Adrenal gland (tissue), 9 donors: ENCODE measurements around the gene GTF2H2C_2.
"Not testable (repeated sequence)": the region's sequence is repeated elsewhere in the genome, so short reads cannot be mapped to it uniquely, and the experiment has no call there.

Experiments
- DNase-seq, 7 donors: peaks; one replicate each; pipeline ENCODE4 v3.0.0-alpha.2; 2019 to 2020
- H3K27ac ChIP-seq, 5 donors: fragments of 200-600 bp; sonication (generic) in 4 of 5; 1 replicate in 3 of 5; 2 replicates in 2 of 5; pipeline versions ENCODE4 v1.5.1 to v1.8.0; 2016 to 2020; ENCODE audit warnings: mild to moderate bottlenecking in 1 of 5
- H3K27me3 ChIP-seq: fragments of 200-600 bp; 2 replicates; pipeline ENCODE4 v1.8.0; 2021
- H3K36me3 ChIP-seq, 2 donors: fragments of 200-600 bp; replicated peaks in 1 of 2; 1 replicate in 1 of 2; 2 replicates in 1 of 2; pipeline versions ENCODE4 v1.5.1 to v1.8.0; 2018 to 2022
- H3K4me1 ChIP-seq, 2 donors: fragments of 200-600 bp; replicated peaks in 1 of 2; 1 replicate in 1 of 2; 2 replicates in 1 of 2; pipeline versions ENCODE4 v1.5.1 to v1.8.0; 2018 to 2021
- H3K4me3 ChIP-seq, 4 donors: fragments of 200-600 bp; sonication (generic) in 3 of 4; one replicate each; pipeline ENCODE4 v1.5.1; 2016 to 2018
- H3K9me3 ChIP-seq, 3 donors: fragments of 200-600 bp; sonication (generic) in 1 of 3; replicated peaks in 1 of 3; 1 replicate in 2 of 3; 2 replicates in 1 of 3; pipeline versions ENCODE4 v1.5.1 to v1.8.0; 2016 to 2021
- POLR2A ChIP-seq, 2 donors: fragments of 450-650 bp; IDR thresholded peaks; one replicate each; pipeline ENCODE4 v1.6.1; 2017; ENCODE audit warnings: antibody characterized with exemption in 2 of 2, mild to moderate bottlenecking in 2 of 2, moderate library complexity in 1 of 2
- WGBS, 4 donors: extraction: QIAGEN DNeasy Blood & Tissue Kit in 2 of 4; methylation state at CpG; one replicate each; pipeline versions ENCODE4 v1.1.5 to v1.1.7; 2013 to 2017; 5-methylcytosine and 5-hydroxymethylcytosine counted together
- intact Hi-C, 2 donors: fragments of 100-400 bp; cut with DNase I; formaldehyde crosslinking; loops; one replicate each; pipeline versions ENCODE4 v1.14.1 to v1.15.0; 2022 to 2023
- TF ChIP-seq, protein P1 (sequence below), 6 experiments: fragments of 450-650 bp in 4 of 6; fragments of 200-600 bp in 2 of 6; sonication (generic) in 1 of 6; IDR thresholded peaks; 1 replicate in 5 of 6; 2 replicates in 1 of 6; pipeline versions ENCODE4 v1.5.1 to v1.8.0; 2016 to 2021; ENCODE audit warnings: antibody characterized with exemption in 6 of 6, mild to moderate bottlenecking in 2 of 6, moderate library complexity in 1 of 6
- donor health status: healthy with polysubstance abuse.
- donor health status: Bipolar disorder and iron deficiency.
- donor health status: DM: yes; HTN: yes; CAD: no.
- donor health status: DM: no; HTN: no; CAD: no.
- donor health status: DM: no; HTN: no; CAD: no.

The GTF2H2C_2 gene

DNA sequence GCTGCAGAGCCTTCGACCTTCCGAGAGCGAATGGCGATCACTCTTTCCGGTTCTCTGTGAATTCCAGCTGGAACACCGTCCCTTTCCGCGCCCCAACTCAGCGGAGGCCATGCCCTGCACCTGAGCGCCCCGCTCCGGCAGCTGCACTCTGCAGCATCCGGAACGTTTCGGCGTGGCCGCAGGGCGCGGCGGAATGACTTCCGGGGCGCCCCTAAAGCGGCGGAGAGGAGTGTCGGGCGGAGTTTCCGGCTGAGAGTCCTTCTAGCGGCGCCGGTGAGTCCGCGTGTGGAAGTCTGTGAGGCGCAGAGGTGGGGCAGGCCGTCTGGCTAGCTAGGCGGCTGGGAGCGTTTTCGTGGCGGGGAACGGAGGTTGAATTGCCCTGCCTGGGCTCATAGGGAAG lies at the start of gene GTF2H2C_2:
Gene GTF2H2C_2 (plus strand): TSS at position 252 of the 400 bp plus-strand sequence.
- H3K4me1 ChIP-seq, H3K9me3 ChIP-seq, intact Hi-C loops, H3K36me3 ChIP-seq, DNase-seq, H3K4me3 ChIP-seq, H3K27ac ChIP-seq, H3K27me3 ChIP-seq: not testable (repeated sequence)
- WGBS, 4 donors, result no CpG with 5 or more reads among the region's 39 CpGs

DNA sequence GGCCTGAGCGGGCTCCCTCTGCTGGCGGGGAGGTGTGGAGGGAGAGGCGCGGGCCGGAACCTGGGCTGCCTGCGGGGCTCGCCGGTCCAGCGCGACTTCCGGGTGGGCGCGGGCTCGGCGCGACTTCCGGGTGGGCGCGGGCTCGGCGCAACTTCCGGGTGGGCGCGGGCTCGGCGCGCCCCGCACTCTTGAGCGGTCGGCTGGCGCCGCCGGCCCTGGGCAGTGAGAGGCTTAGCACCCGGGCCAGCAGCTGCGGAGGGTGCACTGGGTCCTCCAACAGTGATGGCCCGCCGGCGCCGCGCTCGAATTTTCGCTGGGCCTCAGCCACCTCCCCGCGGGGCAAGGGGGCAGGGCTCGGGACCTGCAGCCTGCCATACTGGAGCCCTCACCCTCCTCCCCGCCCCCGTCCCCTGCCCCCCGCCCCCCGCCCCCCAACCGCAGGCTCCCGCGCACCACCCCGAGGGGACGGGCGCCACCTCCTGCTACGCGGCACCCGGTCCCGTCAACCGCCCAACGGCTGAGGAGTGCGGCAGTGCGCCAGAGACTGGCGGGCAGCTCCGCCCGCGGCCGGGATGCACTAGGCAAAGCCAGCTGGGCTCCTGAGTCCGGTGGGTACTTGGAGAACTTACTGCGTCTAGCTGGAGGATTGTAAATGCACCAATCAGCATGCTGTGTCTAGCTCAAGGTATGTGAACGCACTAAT lies 14.0 kb upstream of the GTF2H2C_2 start:
- H3K9me3 ChIP-seq, H3K27me3 ChIP-seq: not testable (repeated sequence)
- peak; percentile 47 to 70 (median 67) for DNase-seq

DNA sequence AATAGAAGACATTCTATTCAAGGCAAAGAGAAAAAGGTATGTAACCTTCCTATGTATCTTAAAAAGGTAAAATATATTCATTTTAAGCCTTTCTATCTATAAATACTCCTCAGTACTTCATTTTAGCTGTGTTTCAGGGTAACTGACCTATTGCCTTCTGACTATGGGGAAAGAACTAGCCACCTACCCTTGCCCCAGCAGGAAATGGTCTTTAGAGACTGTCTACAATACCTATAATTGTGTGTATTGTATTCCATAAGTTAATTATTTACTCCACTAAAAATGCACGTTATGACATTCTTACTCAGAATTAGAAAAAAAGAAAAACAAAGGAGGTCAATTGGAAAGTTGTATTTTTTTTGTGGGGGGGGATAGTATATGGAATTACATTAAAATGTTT lies 6.2 kb downstream of the GTF2H2C_2 start:
- H3K27me3 ChIP-seq, H3K36me3 ChIP-seq, DNase-seq, H3K4me3 ChIP-seq, H3K4me1 ChIP-seq, intact Hi-C loops, H3K9me3 ChIP-seq, H3K27ac ChIP-seq: not testable (repeated sequence)
- no CpG with 5 or more reads among the region's 1 CpG for WGBS, 4 donors

More for the DNA sequence above, 14.0 kb upstream of the GTF2H2C_2 start:
- intact Hi-C loops, H3K36me3 ChIP-seq, H3K4me1 ChIP-seq: not testable (repeated sequence)
- Histone ChIP-seq H3K27ac (peak overlapping the region in 2 of 5 donors; percentile 54 to 86), H3K4me3 (peak overlapping the region in 2 of 4 donors; percentile 19 to 71)
- peak in 1 of 2 donors; percentile 20 for TF ChIP-seq POLR2A (IDR thresholded peaks at IDR 0.05)
- TF ChIP-seq, protein P1, sequence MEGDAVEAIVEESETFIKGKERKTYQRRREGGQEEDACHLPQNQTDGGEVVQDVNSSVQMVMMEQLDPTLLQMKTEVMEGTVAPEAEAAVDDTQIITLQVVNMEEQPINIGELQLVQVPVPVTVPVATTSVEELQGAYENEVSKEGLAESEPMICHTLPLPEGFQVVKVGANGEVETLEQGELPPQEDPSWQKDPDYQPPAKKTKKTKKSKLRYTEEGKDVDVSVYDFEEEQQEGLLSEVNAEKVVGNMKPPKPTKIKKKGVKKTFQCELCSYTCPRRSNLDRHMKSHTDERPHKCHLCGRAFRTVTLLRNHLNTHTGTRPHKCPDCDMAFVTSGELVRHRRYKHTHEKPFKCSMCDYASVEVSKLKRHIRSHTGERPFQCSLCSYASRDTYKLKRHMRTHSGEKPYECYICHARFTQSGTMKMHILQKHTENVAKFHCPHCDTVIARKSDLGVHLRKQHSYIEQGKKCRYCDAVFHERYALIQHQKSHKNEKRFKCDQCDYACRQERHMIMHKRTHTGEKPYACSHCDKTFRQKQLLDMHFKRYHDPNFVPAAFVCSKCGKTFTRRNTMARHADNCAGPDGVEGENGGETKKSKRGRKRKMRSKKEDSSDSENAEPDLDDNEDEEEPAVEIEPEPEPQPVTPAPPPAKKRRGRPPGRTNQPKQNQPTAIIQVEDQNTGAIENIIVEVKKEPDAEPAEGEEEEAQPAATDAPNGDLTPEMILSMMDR (IDR thresholded peaks at IDR 0.05), result peak in 2 of 6 experiments; percentile 29 to 36
- WGBS, 4 donors, result 0 to 1% methylated on average over 7 to 25 of the region's 71 CpGs; no CpG with 5 or more reads in 2 of the 4 donors

DNA sequence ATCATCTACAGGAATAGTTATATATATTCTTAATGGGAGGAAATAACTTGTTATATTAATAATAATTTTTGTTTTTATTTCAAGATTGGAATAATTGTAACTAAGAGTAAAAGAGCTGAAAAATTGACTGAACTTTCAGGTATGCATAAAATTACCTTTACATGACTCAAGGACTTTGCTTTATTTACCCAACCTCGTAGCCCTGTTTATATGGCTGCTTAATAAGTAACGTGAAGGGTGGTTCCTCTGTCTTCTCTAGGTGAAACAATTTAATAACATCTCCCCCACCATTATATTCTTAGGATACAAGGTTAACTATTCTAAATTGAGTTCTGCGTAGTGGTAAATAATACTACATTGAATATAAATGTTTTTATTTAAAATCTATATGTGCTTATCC lies 8.0 kb downstream of the GTF2H2C_2 start:
- H3K27ac ChIP-seq, H3K36me3 ChIP-seq, H3K9me3 ChIP-seq, H3K27me3 ChIP-seq, H3K4me1 ChIP-seq, H3K4me3 ChIP-seq, intact Hi-C loops, DNase-seq: not testable (repeated sequence)
- no CpG with 5 or more reads among the region's 3 CpGs for WGBS, 4 donors

DNA sequence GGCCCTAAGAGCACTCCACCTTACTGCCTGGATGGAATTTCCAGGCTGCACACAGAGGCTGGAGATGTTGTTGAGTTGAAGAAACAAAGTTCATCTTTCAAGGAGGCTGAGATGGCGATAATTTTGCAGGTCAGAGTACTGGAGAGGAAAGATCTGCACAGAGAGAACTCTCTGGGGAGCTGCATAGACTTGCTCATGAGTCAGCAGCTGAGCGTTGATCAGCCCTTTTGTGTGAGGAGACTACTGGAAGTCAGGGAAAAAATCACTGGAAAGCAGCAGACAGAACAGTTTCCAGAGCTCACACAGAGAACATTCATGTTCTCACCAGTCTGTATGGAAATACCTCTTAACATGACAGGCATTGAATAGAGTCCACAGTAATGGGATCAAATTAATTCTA lies 23.4 kb downstream of the GTF2H2C_2 start:
- H3K4me3 ChIP-seq, intact Hi-C loops, H3K27ac ChIP-seq, H3K36me3 ChIP-seq, DNase-seq, H3K27me3 ChIP-seq, H3K9me3 ChIP-seq, H3K4me1 ChIP-seq: not testable (repeated sequence)
- WGBS, 4 donors, result no CpG with 5 or more reads among the region's 2 CpGs

DNA sequence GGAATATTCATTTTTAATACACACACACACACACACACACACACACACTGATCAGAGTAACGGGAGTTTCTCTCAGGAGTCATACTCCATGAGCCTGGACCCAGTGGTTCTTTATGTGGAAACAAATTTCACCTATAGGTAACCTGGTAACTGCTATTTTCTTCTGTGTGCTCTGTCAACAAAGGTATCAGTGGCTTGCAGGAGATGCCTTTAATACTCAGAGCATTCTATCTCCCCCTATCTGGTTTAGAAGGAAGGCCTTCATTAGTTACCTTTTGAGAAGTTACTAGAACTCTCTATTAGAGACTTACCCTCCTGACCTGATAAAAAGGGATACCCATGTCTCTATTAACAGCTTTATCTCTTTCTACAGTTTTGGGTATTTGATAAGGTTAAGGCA lies 34.4 kb downstream of the GTF2H2C_2 start:
- intact Hi-C loops, DNase-seq, H3K36me3 ChIP-seq, H3K27me3 ChIP-seq, H3K9me3 ChIP-seq, H3K4me1 ChIP-seq, H3K4me3 ChIP-seq, H3K27ac ChIP-seq: not testable (repeated sequence)
- 86% methylated on average over 1 of the region's 1 CpG; no CpG with 5 or more reads in 3 of the 4 donors for WGBS, 4 donors

DNA sequence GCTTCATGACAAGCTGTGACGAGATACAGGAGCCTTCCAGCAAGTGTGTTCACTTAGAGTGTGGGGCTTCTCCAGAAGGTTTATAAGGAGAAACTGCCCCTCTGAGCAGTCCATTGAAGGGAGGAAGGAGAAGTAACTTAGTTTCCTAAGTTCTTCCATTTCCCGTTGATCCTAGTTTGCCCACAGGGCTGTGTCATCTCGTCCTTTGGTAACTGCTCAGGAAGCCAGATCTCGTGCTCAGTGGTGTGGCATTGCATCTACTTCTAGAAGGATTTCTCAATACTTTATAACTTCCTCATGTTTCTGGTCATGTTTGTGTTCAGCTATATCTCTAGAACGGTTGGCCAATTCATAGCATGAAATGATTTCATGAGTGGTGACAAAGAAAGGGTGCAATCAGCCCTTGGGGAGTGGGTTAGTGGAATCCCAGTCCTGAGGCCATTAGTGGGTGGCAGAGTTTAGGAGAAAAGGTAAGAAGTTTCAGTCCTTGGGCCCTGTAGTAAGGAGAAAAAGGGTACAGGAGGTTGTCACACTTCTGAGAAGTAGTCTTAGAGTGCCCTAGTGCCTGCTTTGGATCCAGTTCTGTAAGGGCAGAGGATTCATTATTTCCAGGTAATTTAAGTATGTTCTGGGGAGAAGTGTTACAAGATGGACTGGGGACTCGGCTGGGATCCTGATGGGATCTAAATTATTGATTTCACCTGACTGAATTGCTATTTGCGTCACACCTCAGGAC lies 36.2 kb downstream of the GTF2H2C_2 start:
- WGBS, 4 donors, result no CpG with 5 or more reads among the region's 7 CpGs
- not testable (repeated sequence) for H3K36me3 ChIP-seq

DNA sequence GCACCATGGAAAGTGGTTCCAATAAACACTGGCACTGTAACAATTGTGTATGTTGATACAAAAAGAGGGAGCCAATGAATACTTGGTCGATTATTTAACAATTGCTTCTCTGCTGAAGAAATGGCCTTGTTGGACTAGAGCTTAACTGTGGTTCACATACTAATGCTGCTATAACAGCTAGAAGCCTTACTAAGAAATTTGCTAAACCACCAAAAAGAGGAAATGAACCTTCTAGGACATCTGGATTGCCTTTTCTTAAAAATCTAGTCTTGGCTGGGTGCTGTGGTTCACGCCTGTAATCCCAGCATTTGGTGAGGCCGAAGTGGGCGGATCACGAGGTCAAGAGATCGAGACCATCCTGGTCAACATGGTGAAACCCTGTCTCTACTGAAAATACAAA lies 41.9 kb downstream of the GTF2H2C_2 start:
- H3K4me3 ChIP-seq, DNase-seq, H3K27me3 ChIP-seq, intact Hi-C loops, H3K9me3 ChIP-seq, H3K27ac ChIP-seq, H3K36me3 ChIP-seq, H3K4me1 ChIP-seq: not testable (repeated sequence)
- whole genome bisulfite sequencing, 4 donors, result no CpG with 5 or more reads among the region's 6 CpGs

More for the DNA sequence above, 36.2 kb downstream of the GTF2H2C_2 start:
- H3K27me3 ChIP-seq, DNase-seq, H3K9me3 ChIP-seq, H3K27ac ChIP-seq, H3K4me3 ChIP-seq, intact Hi-C loops, H3K4me1 ChIP-seq: not testable (repeated sequence)

DNA sequence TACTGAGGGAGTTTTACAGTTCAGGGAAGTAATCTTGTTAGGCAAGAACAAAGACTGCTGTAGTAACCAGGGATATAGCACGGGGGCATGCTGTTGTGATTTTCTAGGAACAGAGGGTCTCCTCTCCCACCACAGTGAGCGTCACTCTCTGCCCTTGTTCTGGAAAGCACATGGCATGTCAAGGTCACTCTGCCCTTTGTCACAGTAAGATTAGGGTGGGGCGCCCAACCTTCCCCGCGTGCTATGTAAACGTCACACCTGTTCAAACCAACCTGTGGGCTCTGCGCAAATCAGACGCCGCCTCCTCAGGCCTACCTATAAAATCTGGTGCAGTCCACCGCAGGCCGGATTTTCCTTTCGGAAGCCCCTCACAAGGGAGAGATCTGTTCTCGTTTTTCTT lies 44.0 kb downstream of the GTF2H2C_2 start:
- H3K27ac ChIP-seq, H3K4me3 ChIP-seq, H3K4me1 ChIP-seq, intact Hi-C loops, H3K27me3 ChIP-seq, H3K9me3 ChIP-seq, H3K36me3 ChIP-seq: not testable (repeated sequence)
- 20 to 76% (median 54%) methylated on average over 1 to 6 of the region's 13 CpGs; no CpG with 5 or more reads in 1 of the 4 donors for WGBS, 4 donors
- peak in 2 of 7 donors; percentile 1 to 46 for DNase-seq

DNA sequence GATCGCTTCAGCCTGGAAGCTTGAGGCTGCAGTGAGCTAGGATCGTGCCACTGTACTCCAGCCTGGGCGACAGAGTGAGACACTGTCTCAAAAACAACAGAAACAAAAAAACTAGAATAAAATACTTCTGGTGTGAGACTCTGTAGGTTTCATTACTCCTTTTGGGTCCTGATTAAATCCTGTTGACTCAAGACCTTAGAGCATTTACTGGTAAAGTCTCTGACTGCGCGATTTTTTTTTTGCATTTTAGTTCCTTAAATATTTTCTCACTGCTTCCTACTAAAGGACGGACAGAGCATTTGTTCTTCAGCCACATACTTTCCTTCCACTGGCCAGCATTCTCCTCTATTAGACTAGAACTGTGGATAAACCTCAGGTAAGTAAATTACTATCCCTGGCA lies 46.8 kb downstream of the GTF2H2C_2 start:
- DNase-seq, H3K36me3 ChIP-seq, H3K4me3 ChIP-seq, H3K9me3 ChIP-seq, H3K27me3 ChIP-seq, H3K4me1 ChIP-seq, H3K27ac ChIP-seq, intact Hi-C loops: not testable (repeated sequence)
- no CpG with 5 or more reads among the region's 6 CpGs for WGBS, 4 donors
